ENCODE data around the gene AVPI1.
"Not testable (repeated sequence)": the region's sequence is repeated elsewhere in the genome, so short reads cannot be mapped to it uniquely, and the experiment has no call there.

AVPI1 gene

GRCh38 chr10:97711640-97712572, 24.9 kb upstream of the AVPI1 start:
- no peak for DNase-seq

GRCh38 chr10:97708976-97709946, 22.2 kb upstream of the AVPI1 start:
- no peak for DNase-seq

GRCh38 chr10:97708167-97708566, 21.1 kb upstream of the AVPI1 start:
- DNase-seq = no peak

- no peak for DNase-seq
Measured at GRCh38 chr10:97707134-97707861, 20.3 kb upstream of the AVPI1 start.

GRCh38 chr10:97705006-97705670, 18.1 kb upstream of the AVPI1 start:
- DNase-seq = no peak

- no peak for DNase-seq
Measured at GRCh38 chr10:97704341-97704740, 17.3 kb upstream of the AVPI1 start.

GRCh38 chr10:97703398-97704067, 16.5 kb upstream of the AVPI1 start:
- no peak for DNase-seq

GRCh38 chr10:97701438-97702069, 14.5 kb upstream of the AVPI1 start:
- no peak for DNase-seq

- DNase-seq = not testable (repeated sequence)
Measured at GRCh38 chr10:97698072-97698655, 11.1 kb upstream of the AVPI1 start.

GRCh38 chr10:97690133-97690532, 3.1 kb upstream of the AVPI1 start:
- DNase-seq = no peak

GRCh38 chr10:97689559-97690020, 2.5 kb upstream of the AVPI1 start:
- DNase-seq = peak; percentile 51

- no peak for DNase-seq
Measured at GRCh38 chr10:97687785-97688781, 1.0 kb upstream of the AVPI1 start.

GRCh38 chr10:97686301-97686961, 610 bp downstream of the AVPI1 start:
- no peak for DNase-seq

GRCh38 chr10:97685395-97685958, 1.6 kb downstream of the AVPI1 start:
- no peak for DNase-seq

- no peak for DNase-seq
Measured at GRCh38 chr10:97684866-97685394, 2.1 kb downstream of the AVPI1 start.

GRCh38 chr10:97684368-97684713, 2.7 kb downstream of the AVPI1 start:
- DNase-seq = not testable (repeated sequence)

- no peak for DNase-seq
Measured at GRCh38 chr10:97683556-97684367, 3.3 kb downstream of the AVPI1 start.

Data from SIG-M5 (cell line).